Measurements from ENCODE around the gene SLC29A1. TPM values are rescaled to one million over a fixed set of nuclear protein-coding genes. Genes with fewer than 3 reads are reported as not detected.

The SLC29A1 gene
- total RNA-seq, 1 experiment from 2014 or later = 81.3 TPM

DNA sequence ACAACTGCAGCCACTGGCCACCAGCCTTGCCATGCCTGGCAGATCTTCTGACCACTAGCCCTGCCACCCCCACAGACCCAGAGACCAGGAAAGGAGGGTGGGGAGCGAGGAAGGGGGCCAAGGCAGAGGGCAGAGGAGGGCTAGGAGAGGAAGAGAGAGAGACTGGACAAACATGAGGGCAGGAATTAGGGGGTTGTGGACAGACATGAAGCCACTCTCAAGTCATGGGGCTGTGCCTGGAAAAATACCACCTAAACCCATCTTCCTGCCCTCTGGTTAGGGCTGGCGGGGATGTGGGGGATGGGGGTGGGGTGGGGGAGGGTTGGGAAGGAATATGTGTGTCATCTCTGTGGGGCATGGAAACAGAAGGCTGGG lies 1.4 kb upstream of the SLC29A1 start:
- no peak overlapping the region for H3K4me3 ChIP-seq (ENCODE audit: low read depth, low read length)
- CTCF ChIA-PET = interaction anchor here (0.6 to 1.6 kb wide), 5 partner anchors 9 to 584 kb away, joined by 3 to 13 read pairs (median 5); no protein-coding TSS in a partner anchor
- H3K36me3 ChIP-seq (ENCODE audit: control insufficient read depth, insufficient read depth, low read length) = no peaks in the 10 kb centered on the region
- no TSS peak for BruUV-seq (replicated peaks)
- TF ChIP-seq, protein P1, sequence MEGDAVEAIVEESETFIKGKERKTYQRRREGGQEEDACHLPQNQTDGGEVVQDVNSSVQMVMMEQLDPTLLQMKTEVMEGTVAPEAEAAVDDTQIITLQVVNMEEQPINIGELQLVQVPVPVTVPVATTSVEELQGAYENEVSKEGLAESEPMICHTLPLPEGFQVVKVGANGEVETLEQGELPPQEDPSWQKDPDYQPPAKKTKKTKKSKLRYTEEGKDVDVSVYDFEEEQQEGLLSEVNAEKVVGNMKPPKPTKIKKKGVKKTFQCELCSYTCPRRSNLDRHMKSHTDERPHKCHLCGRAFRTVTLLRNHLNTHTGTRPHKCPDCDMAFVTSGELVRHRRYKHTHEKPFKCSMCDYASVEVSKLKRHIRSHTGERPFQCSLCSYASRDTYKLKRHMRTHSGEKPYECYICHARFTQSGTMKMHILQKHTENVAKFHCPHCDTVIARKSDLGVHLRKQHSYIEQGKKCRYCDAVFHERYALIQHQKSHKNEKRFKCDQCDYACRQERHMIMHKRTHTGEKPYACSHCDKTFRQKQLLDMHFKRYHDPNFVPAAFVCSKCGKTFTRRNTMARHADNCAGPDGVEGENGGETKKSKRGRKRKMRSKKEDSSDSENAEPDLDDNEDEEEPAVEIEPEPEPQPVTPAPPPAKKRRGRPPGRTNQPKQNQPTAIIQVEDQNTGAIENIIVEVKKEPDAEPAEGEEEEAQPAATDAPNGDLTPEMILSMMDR (IDR thresholded peaks at IDR 0.05; ENCODE audit: insufficient read depth in 1 of 2, low read depth in 1 of 2, low read length in 1 of 2, severe bottlenecking in 1 of 2, unreplicated experiment in 1 of 2) = no peak
- no peaks in the 10 kb centered on the region for H3K9me3 ChIP-seq
- no peak overlapping the region for H3K27ac Mint-ChIP-seq (ENCODE audit: unreplicated experiment)
- no peaks in the 10 kb centered on the region for H3K27me3 ChIP-seq (replicated peaks; ENCODE audit: control insufficient read depth, insufficient read depth, low read length)
- H3K4me3 Mint-ChIP-seq (ENCODE audit: unreplicated experiment) = peak overlapping the region; percentile 89
- POLR2A ChIA-PET = interaction anchor here (0.6 to 0.7 kb wide), 2 partner anchors 53 to 110 kb away, joined by 3 read pairs; no protein-coding TSS in a partner anchor
- DNase-seq = no peak
- peaks cover 12% of the 10 kb centered on the region for H3K36me3 Mint-ChIP-seq (ENCODE audit: insufficient read depth, unreplicated experiment)
- peaks cover 47% of the 10 kb centered on the region for H3K4me1 ChIP-seq
- no peaks in the 10 kb centered on the region for H3K9me3 Mint-ChIP-seq (ENCODE audit: unreplicated experiment)
- intact Hi-C loops (cut with micrococcal nuclease; ENCODE audit: unreplicated experiment) = loop anchor here (1.0 kb wide), 1 partner anchor 12 kb away; no protein-coding TSS in a partner anchor
- H3K27me3 Mint-ChIP-seq (ENCODE audit: insufficient read depth, unreplicated experiment) = no peaks in the 10 kb centered on the region
- peaks cover 9% of the 10 kb centered on the region for H3K4me1 Mint-ChIP-seq (ENCODE audit: low read depth, unreplicated experiment)

DNA sequence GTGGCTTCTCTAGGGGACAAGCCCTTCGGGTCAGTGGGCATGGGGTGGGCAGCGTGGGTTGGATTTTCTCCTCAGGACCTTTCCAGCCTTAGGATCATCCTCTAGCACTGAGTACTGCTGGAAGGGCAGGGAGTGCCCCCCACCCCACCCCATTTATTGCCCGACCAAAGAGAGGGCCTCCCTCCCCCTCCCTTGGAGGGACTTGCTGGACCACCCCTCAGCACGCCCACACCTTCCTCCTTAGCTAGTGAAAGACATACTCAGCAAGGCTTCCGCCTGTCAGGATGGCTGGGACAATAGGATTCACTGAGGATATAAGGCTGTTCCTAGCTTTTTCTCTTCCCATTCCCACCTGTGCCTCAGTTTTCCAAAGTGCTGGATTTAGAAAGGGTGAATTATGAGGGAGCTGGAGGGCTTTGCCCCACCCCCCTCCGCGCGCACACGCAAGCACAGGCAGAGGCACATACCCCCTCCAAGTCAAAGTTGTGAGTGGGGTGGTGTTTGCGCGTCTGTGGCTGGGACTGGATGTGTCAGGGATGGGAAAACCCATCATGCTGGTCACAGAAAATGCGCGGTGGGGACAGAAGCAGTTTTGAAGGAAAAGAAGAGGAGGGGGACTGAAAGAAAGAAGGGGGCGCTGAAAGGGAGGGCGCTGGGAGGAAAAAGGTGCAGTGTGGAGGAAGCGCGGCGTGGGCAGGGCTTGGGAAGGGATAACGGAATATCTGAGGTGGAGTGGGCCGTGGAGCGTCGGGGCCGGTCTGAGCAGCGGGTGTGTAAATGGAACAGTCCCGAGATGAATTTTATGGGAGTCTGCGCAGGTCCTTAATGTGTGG lies 693 bp upstream of the SLC29A1 start:
- intact Hi-C loops (cut with micrococcal nuclease; ENCODE audit: unreplicated experiment) = loop anchor here (1.0 kb wide), 1 partner anchor 50 kb away; no protein-coding TSS in a partner anchor
- Mint-ChIP-seq H3K9me3 (ENCODE audit: unreplicated experiment) (no peaks in the 10 kb centered on the region), H3K4me3 (ENCODE audit: unreplicated experiment) (peak overlapping the region; percentile 89), H3K4me1 (ENCODE audit: low read depth, unreplicated experiment) (peaks cover 7% of the 10 kb centered on the region), H3K27me3 (ENCODE audit: insufficient read depth, unreplicated experiment) (no peaks in the 10 kb centered on the region), H3K27ac (ENCODE audit: unreplicated experiment) (peak overlapping the region; percentile 44), H3K36me3 (ENCODE audit: insufficient read depth, unreplicated experiment) (peaks cover 12% of the 10 kb centered on the region)
- ChIA-PET CTCF (interaction anchor here (0.7 to 4.0 kb wide), 7 partner anchors 12 to 126 kb away, joined by 3 to 25 read pairs (median 4); no protein-coding TSS in a partner anchor), POLR2A (interaction anchor here (0.5 to 2.3 kb wide), 5 partner anchors 15 to 420 kb away, joined by 3 to 13 read pairs (median 5); partner anchors contain the start of genes HSP90AB1, MRPL14, SLC35B2 and TMEM63B)
- DNase-seq = no peak
- Histone ChIP-seq H3K4me3 (ENCODE audit: low read depth, low read length) (peak overlapping the region; percentile 59), H3K27me3 (replicated peaks; ENCODE audit: control insufficient read depth, insufficient read depth, low read length) (no peaks in the 10 kb centered on the region), H3K36me3 (ENCODE audit: control insufficient read depth, insufficient read depth, low read length) (no peaks in the 10 kb centered on the region), H3K9me3 (no peaks in the 10 kb centered on the region), H3K4me1 (peaks cover 50% of the 10 kb centered on the region)
- TF ChIP-seq, protein P1 (IDR thresholded peaks at IDR 0.05; ENCODE audit: insufficient read depth in 1 of 2, low read depth in 1 of 2, low read length in 1 of 2, severe bottlenecking in 1 of 2, unreplicated experiment in 1 of 2) = no peak
- BruUV-seq (replicated peaks) = no TSS peak
